Measurements from ENCODE around the gene SEMA3D. TPM values are rescaled to one million over a fixed set of nuclear protein-coding genes. Genes with fewer than 3 reads are reported as not detected.

The SEMA3D gene
- total and polyA plus RNA-seq, 2 experiments from 2014 or later, result 1.5 to 7.2 TPM

GRCh38 chr7:85177316-85177715, 9.5 kb downstream of the SEMA3D start:
- no peak for TF ChIP-seq ZNF462 (CRISPR knock-in tag; IDR thresholded peaks at IDR 0.05)
- no peak for TF ChIP-seq EZH2phosphoT487 (IDR thresholded peaks at IDR 0.05; ENCODE audit: unreplicated experiment)
- no peak for TF ChIP-seq POLR2AphosphoS5 (IDR thresholded peaks at IDR 0.05; ENCODE audit: low read depth)
- TF ChIP-seq ETS1 (IDR thresholded peaks at IDR 0.05), result no peak
- TF ChIP-seq ZNF331 (CRISPR knock-in tag; IDR thresholded peaks at IDR 0.05; ENCODE audit: low read depth), result no peak
- TF ChIP-seq CTCF (conservative IDR thresholded peaks at IDR 0.05; ENCODE audit: low read depth in 2 of 2), result no peak
- TF ChIP-seq REST (IDR thresholded peaks at IDR 0.05; ENCODE audit: unreplicated experiment), result no peak
- TF ChIP-seq STAT1 (IDR thresholded peaks at IDR 0.05; ENCODE audit: unreplicated experiment), result no peak
- TF ChIP-seq JUNB (IDR thresholded peaks at IDR 0.05; ENCODE audit: unreplicated experiment), result no peak
- no peak for TF ChIP-seq NANOG (IDR thresholded peaks at IDR 0.05; ENCODE audit: borderline replicate concordance)
- H3K36me3 ChIP-seq (ENCODE audit: insufficient read depth), result peaks cover 6% of the 10 kb centered on the region; the same call in 1 of the 2 replicates
- H4K20me1 ChIP-seq (replicated peaks; ENCODE audit: insufficient read depth), result no peaks in the 10 kb centered on the region
- H3K4me1 Mint-ChIP-seq, result no peaks in the 10 kb centered on the region; the same call in 2 of the 3 replicates
- peaks cover 27% of the 10 kb centered on the region for H3K36me3 Mint-ChIP-seq (ENCODE audit: low read depth)
- no peak overlapping the region for H2AFZ ChIP-seq
- H3K27ac ChIP-seq (ENCODE audit: low read depth), result no peak overlapping the region
- no peak for DNase-seq (ENCODE audit: low spot score)
- H3K4me3 Mint-ChIP-seq, result no peak overlapping the region
- H3K9me3 Mint-ChIP-seq, result peaks cover 23% of the 10 kb centered on the region
- no peaks in the 10 kb centered on the region for H3F3A ChIP-seq (replicated peaks; ENCODE audit: low read depth)
- H3K4me3 ChIP-seq, result no peak overlapping the region
- no peaks in the 10 kb centered on the region for H3K27me3 ChIP-seq (ENCODE audit: insufficient read depth)
- H3K9me2 ChIP-seq (ENCODE audit: insufficient read depth), result no peaks in the 10 kb centered on the region
- no peaks in the 10 kb centered on the region for H3K4me1 ChIP-seq (ENCODE audit: insufficient read depth)
- no peak overlapping the region for H3K27ac Mint-ChIP-seq
- H3K79me2 ChIP-seq (replicated peaks; ENCODE audit: insufficient read depth), result no peaks in the 10 kb centered on the region
- H3K27me3 Mint-ChIP-seq (ENCODE audit: insufficient read depth, low read depth, poor library complexity), result peaks cover 1% of the 10 kb centered on the region
- H3K4me2 ChIP-seq, result no peak overlapping the region
- ATAC-seq, result no peak

Measured in GM23338 (cell line).